ENCODE measurements around the gene KIR3DL3. TPM values are rescaled to one million over a fixed set of nuclear protein-coding genes. Genes with fewer than 3 reads are reported as not detected.

KIR3DL3 gene
- total RNA-seq, 4 donors from 2014 or later: not detected

Small RNA genes lying within 50 kb of the gene (small RNA-seq; reads per million reads assigned to genes)
- not detected for gene AC245128.2
- not detected for gene KIR3DP1

Other genes starting within 250 kb of the KIR3DL3 start
- gene LAIR2, start 221.6 kb upstream of the KIR3DL3 start, total RNA-seq: not detected
- gene LILRA2, start 150.7 kb upstream of the KIR3DL3 start, total RNA-seq: 1 to 10 TPM in 2 of 4 donors, under 1 TPM in 1, not detected in 1; 0.48 to 2.6 (median 1.6) TPM
- under 1 TPM in 3 of 4 donors, not detected in 1; 0.21 to 0.91 (median 0.29) TPM for gene LILRA1, start 130.8 kb upstream of the KIR3DL3 start, total RNA-seq
- gene LILRB1, start 94.0 kb upstream of the KIR3DL3 start, total RNA-seq: 1 to 10 TPM in 2 of 4 donors, not detected in 2; 1.2 to 3.9 TPM
- gene LILRB4, start 61.5 kb upstream of the KIR3DL3 start, total RNA-seq: 1 to 10 TPM in 1 of 4 donors, under 1 TPM in 1, not detected in 2; 0.48 to 1.5 TPM
- not detected for gene KIR2DL3, start 14.1 kb downstream of the KIR3DL3 start, total RNA-seq
- gene KIR2DL1, start 45.4 kb downstream of the KIR3DL3 start, total RNA-seq: not detected
- gene KIR2DL4, start 79.2 kb downstream of the KIR3DL3 start, total RNA-seq: not detected
- gene KIR3DL1, start 92.0 kb downstream of the KIR3DL3 start, total RNA-seq: under 1 TPM in 1 of 4 donors, not detected in 3; 0.14 TPM
- gene KIR2DS4, start 108.2 kb downstream of the KIR3DL3 start, total RNA-seq: not detected
- under 1 TPM in 1 of 4 donors, not detected in 3; 0.37 TPM for gene KIR3DL2, start 126.0 kb downstream of the KIR3DL3 start, total RNA-seq
- 10 to 100 TPM in 1 of 4 donors, 1 to 10 TPM in 1, under 1 TPM in 2; 0.40 to 20.0 (median 1.4) TPM for gene FCAR, start 149.8 kb downstream of the KIR3DL3 start, total RNA-seq
- gene NCR1, start 181.7 kb downstream of the KIR3DL3 start, total RNA-seq: 1 to 10 TPM in 1 of 4 donors, not detected in 3; 1.1 TPM
- 1 to 10 TPM in 1 of 4 donors, not detected in 3; 1.4 TPM for gene NLRP7, start 223.1 kb downstream of the KIR3DL3 start, total RNA-seq
- 1 to 10 TPM in 2 of 4 donors, not detected in 2; 1.2 to 8.4 TPM for gene NLRP2, start 241.9 kb downstream of the KIR3DL3 start, total RNA-seq